ENCODE results near the gene HYKK. TPM values are rescaled to one million over a fixed set of nuclear protein-coding genes. Genes with fewer than 3 reads are reported as not detected.

The HYKK gene
- total RNA-seq, 4 donors from 2014 or later, result 0.87 to 6.6 (median 4.4) TPM

DNA sequence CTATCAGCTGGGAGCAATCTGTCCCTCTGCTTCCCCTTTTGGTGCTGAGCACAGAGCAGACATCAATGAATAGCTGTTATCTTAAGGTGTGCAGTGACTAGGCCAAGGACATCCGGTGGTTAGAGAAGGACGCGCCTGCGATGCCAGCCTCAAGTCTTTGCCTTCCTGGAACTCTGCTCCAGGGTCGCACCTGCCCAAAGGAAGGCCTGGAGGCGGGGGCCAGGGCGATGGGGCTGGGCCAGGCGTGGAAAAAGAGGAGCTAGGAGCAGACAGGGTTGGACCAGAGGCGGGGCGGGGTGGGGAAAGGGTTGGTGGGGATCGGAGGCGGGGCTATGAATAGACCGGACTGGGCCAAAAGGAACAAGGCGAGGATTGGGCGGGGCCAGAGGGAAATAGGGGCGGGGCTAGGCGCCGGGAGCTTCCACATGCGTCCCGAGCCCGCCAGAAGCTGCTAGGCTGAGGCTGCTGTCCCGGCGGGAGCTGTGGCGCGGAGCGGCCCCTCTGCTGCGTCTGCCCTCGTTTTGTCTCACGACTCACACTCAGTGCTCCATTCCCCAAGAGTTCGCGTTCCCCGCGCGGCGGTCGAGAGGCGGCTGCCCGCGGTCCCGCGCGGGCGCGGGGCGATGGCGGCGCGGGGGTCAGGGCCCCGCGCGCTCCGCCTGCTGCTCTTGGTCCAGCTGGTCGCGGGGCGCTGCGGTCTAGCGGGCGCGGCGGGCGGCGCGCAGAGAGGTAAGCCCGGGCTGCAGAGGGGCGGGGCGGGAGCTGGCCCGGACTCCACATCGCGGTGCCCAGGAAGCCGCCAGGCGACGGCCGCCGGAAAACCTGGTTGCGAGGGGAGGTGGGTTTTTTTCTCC lies 57.9 kb downstream of the HYKK start, which contains the start of gene CHRNA5:
Gene CHRNA5 (plus strand): TSS at position 424 of the 854 bp plus-strand sequence. CDS start 200 bp downstream, at position 624.
- peak; percentile 86 to 95 for ATAC-seq

DNA sequence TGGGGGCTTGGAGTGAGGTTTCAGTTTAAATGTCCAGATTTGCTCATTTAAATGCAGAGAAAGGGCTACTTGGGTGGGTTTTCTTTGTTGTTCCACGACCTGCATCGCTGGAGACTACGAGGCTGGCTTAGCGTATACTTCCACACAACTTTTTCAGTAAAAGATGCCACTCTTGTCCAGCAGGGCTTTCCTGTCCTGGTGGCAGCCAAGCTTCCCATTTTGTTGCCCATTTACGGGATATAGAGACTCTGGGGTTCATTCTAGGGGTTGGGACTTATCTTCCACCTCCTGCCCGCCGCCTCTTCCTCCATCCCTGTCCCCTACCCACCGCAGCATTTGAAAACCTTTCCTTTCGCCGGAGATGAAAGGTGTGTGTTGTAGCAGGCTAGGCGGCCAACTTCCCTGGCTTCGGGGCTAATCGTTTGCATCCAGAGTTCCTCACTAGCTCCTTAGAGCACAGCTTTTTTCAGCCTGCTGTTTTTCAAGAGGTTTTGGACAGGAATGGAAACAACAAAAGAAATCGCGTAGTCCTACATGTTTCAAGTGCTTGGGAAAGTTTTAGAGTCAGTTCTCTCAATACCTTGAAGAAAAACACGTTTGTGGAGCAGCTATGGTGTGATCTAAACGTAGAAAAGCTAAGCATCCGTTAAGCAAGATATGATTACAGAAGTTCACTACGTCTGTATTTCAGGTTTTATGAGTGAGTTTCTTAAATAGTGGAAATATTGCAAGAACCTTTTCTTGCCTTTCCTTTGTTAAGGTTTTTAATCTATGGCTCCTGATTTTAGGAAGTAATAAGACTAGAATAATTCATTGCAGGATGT lies 58.8 kb downstream of the HYKK start:
- intact Hi-C loops (cut with DNase I; ENCODE audit: low total_unique reads) (no loop called here), in situ Hi-C loops (cut with MboI; ENCODE audit: low sequenced_read_pairs in 4 of 4) (no loop called here)
- DNase-seq, result no peak
- peaks cover 7 to 28% (median 11%) of the 10 kb centered on the region in 3 donors for H3K27me3 ChIP-seq
- no peak for TF ChIP-seq POLR2A (IDR thresholded peaks at IDR 0.05)
- TF ChIP-seq, protein P1, sequence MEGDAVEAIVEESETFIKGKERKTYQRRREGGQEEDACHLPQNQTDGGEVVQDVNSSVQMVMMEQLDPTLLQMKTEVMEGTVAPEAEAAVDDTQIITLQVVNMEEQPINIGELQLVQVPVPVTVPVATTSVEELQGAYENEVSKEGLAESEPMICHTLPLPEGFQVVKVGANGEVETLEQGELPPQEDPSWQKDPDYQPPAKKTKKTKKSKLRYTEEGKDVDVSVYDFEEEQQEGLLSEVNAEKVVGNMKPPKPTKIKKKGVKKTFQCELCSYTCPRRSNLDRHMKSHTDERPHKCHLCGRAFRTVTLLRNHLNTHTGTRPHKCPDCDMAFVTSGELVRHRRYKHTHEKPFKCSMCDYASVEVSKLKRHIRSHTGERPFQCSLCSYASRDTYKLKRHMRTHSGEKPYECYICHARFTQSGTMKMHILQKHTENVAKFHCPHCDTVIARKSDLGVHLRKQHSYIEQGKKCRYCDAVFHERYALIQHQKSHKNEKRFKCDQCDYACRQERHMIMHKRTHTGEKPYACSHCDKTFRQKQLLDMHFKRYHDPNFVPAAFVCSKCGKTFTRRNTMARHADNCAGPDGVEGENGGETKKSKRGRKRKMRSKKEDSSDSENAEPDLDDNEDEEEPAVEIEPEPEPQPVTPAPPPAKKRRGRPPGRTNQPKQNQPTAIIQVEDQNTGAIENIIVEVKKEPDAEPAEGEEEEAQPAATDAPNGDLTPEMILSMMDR (IDR thresholded peaks at IDR 0.05 in 4 of 5, conservative IDR thresholded peaks at IDR 0.05 in 1 of 5), result no peak
- peaks cover 8 to 13% of the 10 kb centered on the region in 2 donors for H3K4me1 ChIP-seq
- peak overlapping the region; percentile 51 to 70 (median 56) for H3K4me3 ChIP-seq
- H3K9me3 ChIP-seq, result no peaks in the 10 kb centered on the region
- ATAC-seq, result peak in 1 of 2 donors; percentile 29
- H3K36me3 ChIP-seq, result no peaks in the 10 kb centered on the region
- H3K27ac ChIP-seq, result no peak overlapping the region

More for the DNA sequence above, 57.9 kb downstream of the HYKK start, which contains the start of gene CHRNA5:
- Histone ChIP-seq H3K27me3 (peaks cover 7 to 28% (median 11%) of the 10 kb centered on the region in 3 donors), H3K9me3 (no peaks in the 10 kb centered on the region), H3K27ac (no peak within 1 kb of the TSS), H3K4me1 (peaks cover 8 to 13% of the 10 kb centered on the region in 2 donors), H3K4me3 (peak within 1 kb of the TSS; percentile 51 to 70 (median 56)), H3K36me3 (no peaks in the 10 kb centered on the region)
- peak in 1 of 2 donors; percentile 28 for TF ChIP-seq POLR2A (IDR thresholded peaks at IDR 0.05)
- TF ChIP-seq, protein P1 (IDR thresholded peaks at IDR 0.05 in 4 of 5, conservative IDR thresholded peaks at IDR 0.05 in 1 of 5), result no peak
- in situ Hi-C loops (cut with MboI; ENCODE audit: low sequenced_read_pairs in 4 of 4) (no loop called here), intact Hi-C loops (cut with DNase I; ENCODE audit: low total_unique reads) (no loop called here)
- DNase-seq, result peak; percentile 66 to 74

DNA sequence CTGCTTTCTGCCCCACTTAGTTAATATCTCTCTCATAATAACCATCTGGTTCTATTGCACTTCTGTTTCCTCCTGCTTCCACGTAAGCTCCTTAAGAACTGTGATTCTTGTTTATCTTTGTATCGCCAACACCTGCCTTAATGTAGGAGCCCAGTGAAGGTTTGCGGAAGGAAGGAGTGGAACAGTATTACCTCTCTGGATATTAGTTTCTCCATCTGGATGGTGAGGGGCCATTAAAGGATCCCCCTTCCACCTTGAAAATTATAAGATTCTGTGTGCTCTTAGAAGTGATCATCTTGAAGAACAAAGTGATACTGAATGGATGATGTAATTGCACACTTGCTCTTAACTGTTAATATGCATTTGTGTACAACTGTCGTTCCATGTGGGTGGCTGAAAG lies 60.2 kb downstream of the HYKK start:
- DNase-seq (no peak), ATAC-seq (no peak)
- Histone ChIP-seq H3K36me3 (no peaks in the 10 kb centered on the region), H3K27ac (no peak overlapping the region), H3K27me3 (peaks cover 7 to 28% (median 11%) of the 10 kb centered on the region in 3 donors), H3K4me3 (no peak overlapping the region), H3K9me3 (no peaks in the 10 kb centered on the region), H3K4me1 (peaks cover 8 to 13% of the 10 kb centered on the region in 2 donors)
- intact Hi-C loops (cut with DNase I; ENCODE audit: low total_unique reads), result no loop called here
- in situ Hi-C loops (cut with MboI; ENCODE audit: low sequenced_read_pairs in 4 of 4), result no loop called here
- TF ChIP-seq POLR2A (IDR thresholded peaks at IDR 0.05), result no peak
- TF ChIP-seq, protein P1 (IDR thresholded peaks at IDR 0.05 in 4 of 5, conservative IDR thresholded peaks at IDR 0.05 in 1 of 5), result no peak

DNA sequence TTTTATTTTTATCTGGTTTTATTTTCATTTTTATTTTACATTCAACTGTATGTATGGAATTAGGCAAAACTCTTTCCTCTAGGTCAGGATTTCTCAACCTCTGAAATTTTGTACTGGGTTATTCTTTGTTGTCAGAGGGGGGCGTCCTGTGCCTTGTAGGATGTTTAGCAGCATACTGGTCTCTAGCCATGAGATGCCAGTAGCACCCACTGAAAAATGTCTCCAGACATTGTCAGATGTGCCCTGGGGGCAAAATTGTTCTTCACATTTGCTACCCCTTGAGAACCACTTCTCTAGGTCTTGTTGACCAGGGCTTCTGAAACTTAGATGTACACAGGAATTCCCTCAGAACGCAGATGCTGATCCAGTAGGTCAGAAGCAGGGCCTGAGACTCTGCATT lies 63.3 kb downstream of the HYKK start:
- intact Hi-C loops (cut with DNase I; ENCODE audit: low total_unique reads), result no loop called here
- in situ Hi-C loops (cut with MboI; ENCODE audit: low sequenced_read_pairs in 4 of 4), result no loop called here
- H3K27me3 ChIP-seq, result peaks cover 7 to 28% (median 11%) of the 10 kb centered on the region in 3 donors
- ATAC-seq (no peak), DNase-seq (no peak)
- H3K4me3 ChIP-seq, result no peak overlapping the region
- H3K4me1 ChIP-seq, result peaks cover 8 to 9% of the 10 kb centered on the region in 2 donors
- H3K9me3 ChIP-seq, result no peaks in the 10 kb centered on the region
- H3K36me3 ChIP-seq, result no peaks in the 10 kb centered on the region
- no peak overlapping the region for H3K27ac ChIP-seq
- TF ChIP-seq POLR2A (IDR thresholded peaks at IDR 0.05), result no peak
- TF ChIP-seq, protein P1 (IDR thresholded peaks at IDR 0.05 in 4 of 5, conservative IDR thresholded peaks at IDR 0.05 in 1 of 5), result no peak

Measured in gastrocnemius medialis (tissue), 4 donors.